Stimulated activated CD4-positive, alpha-beta T cell treated with anti-CD3 and anti-CD28 coated beads, Interleukin-12 subunit alpha, Interleukin-12 subunit beta, amount 100 ng/mL, for 4 hours (primary cell): ENCODE results near the gene NR4A1.
A peak's percentile ranks its signal among the peaks of the same experiment; 100 is the strongest.
"Not testable (repeated sequence)": the region's sequence is repeated elsewhere in the genome, so short reads cannot be mapped to it uniquely, and the experiment has no call there.

ENCODE experiments used
- DNase-seq: peaks from one replicate; pipeline ENCODE4 v3.0.0-alpha.2; 2020

The NR4A1 gene

GRCh38 chr12:52082026-52082668 lies 30.9 kb downstream of the NR4A1 start:
- DNase-seq: no peak

DNA sequence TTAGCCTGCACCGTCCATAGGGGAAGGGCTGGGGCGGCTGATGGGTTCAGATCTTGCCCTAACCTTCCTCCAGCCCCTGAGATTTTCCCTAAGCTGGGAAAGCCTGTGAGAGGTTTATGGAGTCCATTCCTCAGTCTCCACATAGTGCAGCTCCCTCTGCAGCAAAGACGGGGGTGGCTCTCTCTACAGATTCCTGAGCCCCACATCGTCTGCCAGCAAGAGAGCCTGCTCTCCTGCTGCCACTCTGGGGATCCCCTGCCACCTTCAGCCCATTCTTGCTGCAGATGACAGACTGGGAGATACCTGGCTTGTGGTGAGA lies 31.4 kb downstream of the NR4A1 start:
- no peak for DNase-seq

GRCh38 chr12:52082988-52083637 lies 31.9 kb downstream of the NR4A1 start:
- DNase-seq: peak; percentile 66

DNA sequence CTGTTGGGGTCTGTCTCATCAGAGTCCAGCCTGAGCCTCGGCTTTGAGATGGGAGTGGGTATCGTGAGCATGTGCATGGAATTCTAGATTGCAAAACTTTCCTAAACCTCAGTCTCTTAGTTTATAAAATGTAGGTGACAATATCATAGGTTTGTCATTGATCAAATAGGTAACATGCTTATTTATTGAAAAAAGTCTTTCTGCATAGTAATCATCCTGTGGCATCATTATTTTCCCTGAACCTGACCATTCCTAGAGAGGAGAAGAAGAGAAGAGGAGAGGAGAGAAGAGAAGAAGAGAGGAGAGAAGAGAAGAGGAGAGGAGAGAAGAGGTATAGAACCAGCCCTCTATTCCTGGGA lies 32.4 kb downstream of the NR4A1 start:
- DNase-seq: no peak

DNA sequence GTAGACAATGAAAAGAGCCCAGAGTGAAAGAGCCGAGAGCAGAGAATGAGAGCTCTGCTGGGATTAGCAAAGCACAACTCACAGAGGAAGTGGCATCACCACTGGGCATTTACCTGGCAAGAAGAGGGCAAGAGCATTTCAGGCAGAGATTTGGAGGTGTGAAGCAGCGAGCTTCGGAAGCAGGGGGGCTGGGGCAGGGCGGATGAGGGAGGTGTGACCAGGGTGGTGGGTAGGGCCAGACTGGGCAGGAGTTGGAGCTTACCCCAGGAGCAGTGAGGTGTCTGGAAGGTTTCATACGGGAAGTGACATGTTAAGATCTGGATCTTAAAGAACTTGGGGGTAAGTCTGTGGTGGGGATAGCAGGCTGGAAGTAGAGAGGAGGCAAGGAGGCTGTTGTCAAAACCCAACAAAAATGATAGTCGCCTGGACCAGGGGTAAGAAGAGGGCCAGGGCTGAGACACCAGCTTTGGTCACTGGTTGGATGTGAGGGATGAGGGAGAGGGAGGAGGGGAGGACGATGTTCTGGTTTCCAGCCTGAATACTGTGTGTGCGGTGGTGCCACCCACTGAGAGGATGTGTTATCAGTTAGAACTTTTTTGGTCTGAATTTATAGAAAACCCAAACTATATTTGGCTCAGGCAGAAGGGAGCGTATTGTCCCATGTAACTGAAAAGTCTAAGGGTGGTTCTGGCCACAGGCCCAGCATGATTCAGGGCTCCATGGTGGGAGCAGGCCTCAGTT lies 33.4 kb downstream of the NR4A1 start:
- no peak for DNase-seq

DNA sequence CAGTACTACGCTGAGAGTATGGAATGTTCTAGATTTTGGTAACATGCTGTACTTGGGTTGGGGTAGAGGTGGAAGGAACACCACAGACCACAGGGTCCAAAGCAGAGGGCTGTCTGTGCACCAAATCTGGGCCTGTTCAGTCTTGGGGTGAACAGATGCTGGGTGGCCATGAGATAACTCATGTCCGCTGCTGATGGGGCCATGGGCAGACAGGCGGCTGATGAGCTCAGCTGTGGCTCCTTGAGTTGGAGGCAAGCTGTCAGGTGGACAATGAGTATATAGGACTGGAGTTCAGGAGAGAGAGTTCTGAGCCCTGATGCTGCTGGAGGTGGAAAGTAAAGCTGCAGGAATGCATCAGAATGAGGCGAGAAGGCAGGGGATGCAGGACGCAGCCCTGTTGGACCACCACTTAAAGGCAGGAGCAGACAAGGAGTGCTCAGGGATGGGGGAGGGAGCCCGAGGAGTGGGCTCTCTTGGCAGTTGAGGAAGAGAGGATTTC lies 34.5 kb downstream of the NR4A1 start:
- DNase-seq: no peak

DNA sequence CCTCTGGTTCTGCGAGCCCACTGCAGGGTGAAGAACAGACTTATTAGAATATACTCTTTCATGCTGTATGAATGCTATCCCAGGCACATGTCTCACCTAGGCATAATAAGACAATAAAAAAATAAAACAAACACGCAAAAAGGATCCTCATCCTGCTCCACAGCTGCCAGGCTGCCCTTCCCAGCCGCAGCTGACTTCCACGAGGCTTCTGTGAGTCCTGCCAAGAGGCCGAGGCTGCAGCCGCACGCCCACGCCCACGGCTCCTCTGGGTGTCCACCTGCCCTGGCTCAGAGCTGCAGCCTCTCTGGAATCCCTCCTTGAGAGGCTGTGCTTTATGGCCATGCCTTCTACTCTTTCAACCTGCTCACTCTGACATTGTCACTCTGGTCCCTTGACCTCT lies 35.1 kb downstream of the NR4A1 start:
- no peak for DNase-seq

DNA sequence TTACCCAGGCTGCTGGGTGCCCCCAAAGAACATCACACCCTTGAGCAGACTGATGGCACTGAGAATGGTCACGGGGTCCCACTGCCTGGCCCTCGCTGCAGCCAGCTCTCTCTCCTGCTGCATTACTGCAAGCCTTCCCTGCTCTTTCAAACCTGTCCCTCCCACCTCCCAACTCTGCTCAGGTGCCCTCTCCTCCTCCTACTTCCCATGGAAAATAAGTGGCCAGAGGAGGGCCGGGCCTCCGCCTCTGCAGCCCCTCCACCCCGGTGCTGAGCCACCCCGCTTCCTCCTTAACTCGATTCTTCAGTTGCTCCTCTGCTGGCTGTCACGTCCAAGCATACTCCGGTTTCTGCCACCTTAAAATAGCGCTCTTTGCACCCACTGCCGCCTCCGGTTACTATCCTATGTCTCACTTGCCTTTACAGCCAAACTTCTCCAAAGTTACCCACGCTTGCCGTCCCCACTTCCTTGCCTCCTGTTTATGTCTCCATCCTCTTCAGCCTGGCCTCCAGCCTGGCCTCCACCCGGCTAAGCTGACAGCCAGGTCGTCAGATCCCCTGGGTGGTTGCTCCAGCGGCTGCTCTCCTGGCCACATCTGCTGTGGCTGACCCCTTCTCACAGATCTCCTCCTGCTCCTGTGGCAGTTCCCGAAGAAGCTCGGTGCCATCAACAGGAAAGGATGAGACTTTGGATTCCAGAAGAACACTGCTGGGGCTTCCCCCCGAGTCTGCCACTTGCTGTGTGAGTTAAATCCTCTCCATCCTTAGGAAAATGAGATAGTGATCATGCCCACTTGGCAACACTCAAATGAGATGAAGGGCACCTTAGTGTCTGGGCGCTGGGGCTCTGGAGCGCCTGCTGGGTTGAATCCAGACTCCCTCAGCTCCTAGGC lies 35.9 kb downstream of the NR4A1 start:
- DNase-seq: no peak

- no peak for DNase-seq
These were observed 36.9 kb downstream of the NR4A1 start for GRCh38 chr12:52087961-52088820.

- no peak for DNase-seq
These were observed 38.2 kb downstream of the NR4A1 start for GRCh38 chr12:52089491-52089890.

DNA sequence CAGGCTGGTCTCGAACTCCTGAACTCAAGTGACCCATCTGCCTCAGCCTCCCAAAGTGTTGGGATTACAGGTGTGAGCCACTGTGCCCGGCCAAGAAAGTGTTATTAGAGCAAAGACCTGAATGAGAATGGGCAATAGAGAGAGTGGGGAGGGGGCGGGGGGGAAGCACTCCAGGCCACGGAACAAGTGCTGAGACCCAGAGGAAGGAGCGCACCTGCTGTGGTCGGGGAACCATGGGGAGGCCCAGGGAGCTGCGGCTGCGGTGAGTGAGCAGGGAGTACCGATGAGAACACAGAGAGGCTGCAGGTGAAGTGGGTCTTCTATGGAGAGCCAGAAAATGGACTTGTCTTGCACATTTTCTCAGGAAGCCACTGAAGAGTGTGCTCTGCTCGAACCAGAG lies 39.0 kb downstream of the NR4A1 start:
- DNase-seq: no peak

GRCh38 chr12:52091061-52091460 lies 39.8 kb downstream of the NR4A1 start:
- no peak for DNase-seq

- no peak for DNase-seq
These were observed 40.6 kb downstream of the NR4A1 start for GRCh38 chr12:52091869-52092268.

GRCh38 chr12:52093346-52093745 lies 42.1 kb downstream of the NR4A1 start:
- DNase-seq: no peak

- DNase-seq: no peak
These were observed 45.2 kb downstream of the NR4A1 start for GRCh38 chr12:52096332-52097044.

DNA sequence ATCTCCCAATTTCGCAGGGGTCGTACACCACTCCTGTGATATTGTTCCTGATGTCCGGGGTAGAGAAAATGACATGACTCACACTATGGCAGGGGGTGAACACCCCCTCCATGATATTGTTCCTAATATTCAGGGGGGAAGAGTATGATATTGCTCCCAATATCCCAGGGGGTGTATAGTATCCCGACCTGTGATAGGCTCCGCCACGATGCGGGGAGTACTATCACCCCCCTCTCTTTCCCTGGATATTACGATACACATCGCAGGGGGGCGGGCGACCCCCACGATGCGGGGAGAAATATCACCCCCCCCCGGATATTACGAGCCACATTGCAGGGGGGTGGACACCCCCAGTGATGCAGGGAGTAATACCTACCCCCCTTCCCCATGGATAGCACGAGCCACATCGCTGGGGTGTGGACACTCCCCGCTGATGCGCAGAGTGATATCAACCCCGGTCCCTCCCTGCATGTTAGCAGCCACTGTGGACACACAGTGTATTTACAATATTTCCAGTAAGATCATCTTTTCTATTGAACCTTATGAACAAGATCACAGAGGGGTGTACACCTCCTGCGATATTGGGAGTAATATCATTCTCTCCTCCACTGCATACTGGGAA lies 45.9 kb downstream of the NR4A1 start:
- no peak for DNase-seq

DNA sequence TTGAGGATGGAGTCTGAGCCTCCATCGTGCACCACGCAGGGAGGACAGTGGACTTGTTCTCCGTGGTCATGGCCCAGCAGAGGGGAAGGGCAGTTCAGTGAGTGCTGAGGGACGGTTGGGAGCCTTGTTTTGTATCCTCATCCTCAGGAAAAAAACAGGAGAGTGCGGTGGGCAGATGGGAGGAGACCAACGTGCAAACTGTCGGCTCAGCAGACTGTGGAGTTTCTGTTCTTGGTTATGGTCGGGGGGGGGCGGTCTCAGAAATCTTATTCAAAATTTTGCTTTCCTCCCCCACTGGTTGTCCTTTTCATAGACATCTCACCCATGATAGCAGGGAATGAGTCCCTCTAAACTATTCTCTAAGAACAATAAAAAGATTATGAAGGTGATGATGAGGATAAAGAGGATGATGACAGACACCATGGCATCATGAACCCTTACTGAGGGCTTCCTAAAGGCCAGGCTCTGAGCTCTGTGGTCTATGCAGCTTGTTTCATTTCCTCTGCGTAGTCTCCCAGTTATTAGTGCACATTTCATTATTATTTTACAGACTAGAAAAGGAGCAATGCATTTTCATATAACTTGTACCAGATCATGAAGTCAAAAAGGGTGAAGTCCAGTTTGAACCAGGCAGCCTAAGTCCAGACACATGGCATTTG lies 53.3 kb downstream of the NR4A1 start:
- not testable (repeated sequence) for DNase-seq
